Epithelial cell of prostate (primary cell): ENCODE measurements around the gene TRIM71.
"Not testable (repeated sequence)": the region's sequence is repeated elsewhere in the genome, so short reads cannot be mapped to it uniquely, and the experiment has no call there.

Experiments used
- DNase-seq: peaks from one replicate; pipeline ENCODE4 v3.0.0-alpha.2; 2011; ENCODE audit warnings: low read depth, low spot score
- H3K27ac ChIP-seq: fragments of 450-650 bp; 2 replicates; pipeline ENCODE4 v1.5.1; 2017; ENCODE audit warnings: mild to moderate bottlenecking

Gene TRIM71

DNA sequence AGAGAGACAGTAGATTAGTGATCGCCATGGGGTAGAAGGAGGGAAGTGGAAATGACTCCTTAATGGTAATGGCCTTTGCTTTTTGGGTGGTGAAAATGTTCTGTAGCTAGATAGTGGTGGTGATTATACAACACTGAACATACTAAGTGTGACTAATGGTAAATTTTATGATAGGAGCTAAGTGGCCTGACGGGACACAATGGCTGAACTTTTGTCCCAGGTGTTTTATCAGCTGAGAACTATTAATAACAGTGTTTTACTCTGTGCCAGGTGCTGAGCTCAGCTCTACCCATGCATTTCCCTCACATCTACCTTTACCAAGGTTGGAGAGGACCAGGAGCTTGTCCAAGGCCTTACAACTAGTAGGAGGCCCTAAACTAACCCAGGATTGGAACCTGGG, 66.8 kb downstream of the TRIM71 start:
- no peak for DNase-seq
- no peak overlapping the region for H3K27ac ChIP-seq

DNA sequence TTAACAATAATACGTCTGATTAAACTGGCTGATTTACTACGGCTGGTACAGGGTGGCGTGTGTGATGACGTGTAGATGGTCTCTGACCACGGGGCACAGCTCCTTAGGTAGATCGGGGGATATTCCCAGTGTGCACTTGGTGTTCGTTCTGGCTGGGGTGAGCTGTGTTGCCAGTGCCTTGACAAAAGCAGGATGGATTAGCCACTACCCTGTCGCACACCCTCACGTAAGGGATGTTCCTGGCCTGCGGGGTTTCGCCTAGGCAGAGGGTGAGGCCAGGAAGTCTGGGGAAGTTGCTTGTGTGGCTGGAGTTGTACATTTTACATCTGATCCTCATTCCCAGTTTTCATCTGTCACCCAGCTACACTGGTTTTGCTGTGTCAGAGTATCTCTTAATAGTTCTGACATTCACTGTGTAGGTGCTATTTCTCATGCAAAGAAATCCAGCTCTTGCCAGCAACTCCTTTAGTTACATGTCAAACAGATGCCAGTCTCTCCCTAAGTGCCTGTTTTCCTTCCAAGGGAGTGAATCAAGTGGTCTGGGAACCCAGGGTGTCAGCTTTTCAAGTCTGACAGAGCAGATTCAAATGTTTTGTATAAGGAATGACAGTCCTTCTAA, 67.6 kb downstream of the TRIM71 start:
- no peak overlapping the region for H3K27ac ChIP-seq
- DNase-seq: no peak

DNA sequence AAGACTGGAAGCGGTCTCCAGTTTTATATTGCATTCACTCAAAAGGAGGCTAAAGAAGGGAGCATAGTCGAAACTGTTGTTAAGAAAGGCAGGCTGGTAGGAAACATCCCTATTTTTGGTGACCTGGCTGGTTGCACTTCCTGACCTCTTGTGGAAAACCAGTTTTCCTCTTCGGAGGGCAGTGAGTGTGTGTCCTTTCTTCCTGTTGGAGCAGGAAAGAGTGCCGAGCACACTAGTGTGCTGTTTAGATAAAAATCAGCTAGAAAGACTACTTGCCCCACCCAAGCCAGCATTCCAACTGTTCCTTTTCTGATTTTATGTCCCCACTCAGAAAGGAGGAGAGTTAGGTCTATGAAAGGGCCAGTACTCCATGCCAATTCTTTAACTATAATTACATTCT, 68.5 kb downstream of the TRIM71 start:
- no peak overlapping the region for H3K27ac ChIP-seq
- no peak for DNase-seq

DNA sequence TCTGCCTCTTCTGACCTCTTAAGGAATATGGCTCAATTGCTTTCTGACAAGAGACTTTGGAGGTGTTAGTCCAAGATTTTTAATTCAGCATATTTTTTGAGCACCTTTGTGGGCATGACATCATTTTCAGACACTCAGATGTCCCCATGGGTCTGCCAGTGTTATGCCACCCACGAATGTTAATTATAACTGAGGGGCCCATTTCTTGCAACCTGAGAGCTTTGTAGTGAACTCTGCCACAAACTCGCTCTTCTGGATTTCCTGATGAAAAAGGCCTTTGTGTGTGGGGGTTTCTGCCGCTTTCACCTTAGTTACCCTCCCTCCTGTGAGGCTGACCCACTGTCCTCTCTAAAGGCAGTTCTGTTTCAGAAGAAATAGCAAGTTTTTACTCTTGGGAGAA, 69.1 kb downstream of the TRIM71 start:
- H3K27ac ChIP-seq: no peak overlapping the region
- DNase-seq: no peak

DNA sequence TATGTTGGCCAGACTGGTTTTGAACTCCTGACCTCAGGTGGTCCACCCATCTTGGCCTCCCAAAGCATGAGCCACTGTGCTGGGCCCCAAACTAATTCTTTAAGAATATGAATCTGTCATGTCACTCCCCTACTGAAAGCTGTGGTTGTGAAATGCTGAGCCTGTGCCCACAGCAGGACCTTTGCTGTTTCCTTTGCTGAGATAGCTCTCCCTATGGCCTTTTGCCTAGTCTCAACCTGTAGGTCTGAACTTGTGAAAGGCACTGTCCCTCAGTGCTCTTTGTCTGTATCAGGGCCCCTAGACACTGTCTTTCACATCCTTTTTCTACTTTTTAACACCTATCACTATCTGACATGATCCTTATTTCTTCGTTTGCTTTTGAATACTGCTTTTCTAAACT, 70.9 kb downstream of the TRIM71 start:
- no peak overlapping the region for H3K27ac ChIP-seq
- no peak for DNase-seq

DNA sequence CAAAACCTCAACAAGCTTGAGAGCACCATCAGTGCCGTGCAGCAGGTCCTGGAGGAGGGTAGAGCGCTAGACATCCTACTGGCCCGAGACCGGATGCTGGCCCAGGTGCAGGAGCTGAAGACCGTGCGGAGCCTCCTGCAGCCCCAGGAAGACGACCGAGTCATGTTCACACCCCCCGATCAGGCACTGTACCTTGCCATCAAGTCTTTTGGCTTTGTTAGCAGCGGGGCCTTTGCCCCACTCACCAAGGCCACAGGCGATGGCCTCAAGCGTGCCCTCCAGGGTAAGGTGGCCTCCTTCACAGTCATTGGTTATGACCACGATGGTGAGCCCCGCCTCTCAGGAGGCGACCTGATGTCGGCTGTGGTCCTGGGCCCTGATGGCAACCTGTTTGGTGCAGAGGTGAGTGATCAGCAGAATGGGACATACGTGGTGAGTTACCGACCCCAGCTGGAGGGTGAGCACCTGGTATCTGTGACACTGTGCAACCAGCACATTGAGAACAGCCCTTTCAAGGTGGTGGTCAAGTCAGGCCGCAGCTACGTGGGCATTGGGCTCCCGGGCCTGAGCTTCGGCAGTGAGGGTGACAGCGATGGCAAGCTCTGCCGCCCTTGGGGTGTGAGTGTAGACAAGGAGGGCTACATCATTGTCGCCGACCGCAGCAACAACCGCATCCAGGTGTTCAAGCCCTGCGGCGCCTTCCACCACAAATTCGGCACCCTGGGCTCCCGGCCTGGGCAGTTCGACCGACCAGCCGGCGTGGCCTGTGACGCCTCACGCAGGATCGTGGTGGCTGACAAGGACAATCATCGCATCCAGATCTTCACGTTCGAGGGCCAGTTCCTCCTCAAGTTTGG, 72.9 kb downstream of the TRIM71 start:
- H3K27ac ChIP-seq: no peak overlapping the region
- no peak for DNase-seq

DNA sequence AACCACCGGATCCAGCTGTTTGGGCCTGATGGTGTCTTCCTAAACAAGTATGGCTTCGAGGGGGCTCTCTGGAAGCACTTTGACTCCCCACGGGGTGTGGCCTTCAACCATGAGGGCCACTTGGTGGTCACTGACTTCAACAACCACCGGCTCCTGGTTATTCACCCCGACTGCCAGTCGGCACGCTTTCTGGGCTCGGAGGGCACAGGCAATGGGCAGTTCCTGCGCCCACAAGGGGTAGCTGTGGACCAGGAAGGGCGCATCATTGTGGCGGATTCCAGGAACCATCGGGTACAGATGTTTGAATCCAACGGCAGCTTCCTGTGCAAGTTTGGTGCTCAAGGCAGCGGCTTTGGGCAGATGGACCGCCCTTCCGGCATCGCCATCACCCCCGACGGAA, 73.6 kb downstream of the TRIM71 start:
- no peak overlapping the region for H3K27ac ChIP-seq

DNA sequence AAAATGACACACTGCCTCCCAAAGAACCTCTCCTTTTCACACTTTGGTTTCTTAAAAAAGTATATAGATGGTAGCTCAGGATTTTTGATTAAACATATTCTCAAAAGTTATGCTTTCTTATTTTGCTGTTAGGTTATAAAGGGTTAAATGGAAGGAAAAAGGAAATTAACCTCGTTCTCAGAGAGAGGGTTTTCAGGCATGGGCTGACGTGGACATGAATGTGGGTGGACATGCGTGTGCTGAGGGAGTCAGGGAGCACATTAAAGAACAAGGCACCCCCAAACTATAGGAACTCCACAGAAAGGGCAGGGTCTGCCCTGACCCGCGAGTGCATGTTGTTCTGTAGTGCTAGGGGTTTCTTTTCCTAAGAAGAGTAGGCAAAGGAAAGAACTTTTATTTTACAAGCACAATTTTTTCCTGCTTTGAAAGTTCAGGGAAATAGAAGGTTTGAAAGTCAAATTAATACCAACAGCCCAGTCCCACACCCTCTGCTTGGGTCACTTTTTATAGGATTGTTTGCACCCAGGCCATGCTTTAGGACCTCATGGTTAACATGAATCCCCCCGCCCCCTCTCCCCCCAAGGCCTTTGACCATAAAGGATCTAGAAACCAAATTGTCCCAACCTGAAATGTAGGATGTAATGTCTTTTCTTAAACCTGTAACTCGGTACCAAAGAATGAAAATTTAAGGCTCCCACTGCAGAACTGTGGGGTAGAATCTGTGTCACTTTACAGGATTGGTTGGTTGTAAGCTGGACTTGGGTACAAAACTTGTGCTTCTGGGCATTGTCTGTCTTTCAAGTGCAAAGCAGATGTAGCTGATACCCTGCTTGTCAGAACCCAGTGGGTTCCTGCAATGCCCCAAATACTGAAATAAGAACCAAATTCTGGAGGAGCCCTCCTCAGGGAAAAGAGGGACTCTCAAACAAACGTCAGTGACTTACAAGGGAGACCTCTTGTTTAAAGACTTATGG, 75.1 kb downstream of the TRIM71 start:
- DNase-seq: no peak

More for the DNA sequence above, 73.6 kb downstream of the TRIM71 start:
- DNase-seq: no peak

DNA sequence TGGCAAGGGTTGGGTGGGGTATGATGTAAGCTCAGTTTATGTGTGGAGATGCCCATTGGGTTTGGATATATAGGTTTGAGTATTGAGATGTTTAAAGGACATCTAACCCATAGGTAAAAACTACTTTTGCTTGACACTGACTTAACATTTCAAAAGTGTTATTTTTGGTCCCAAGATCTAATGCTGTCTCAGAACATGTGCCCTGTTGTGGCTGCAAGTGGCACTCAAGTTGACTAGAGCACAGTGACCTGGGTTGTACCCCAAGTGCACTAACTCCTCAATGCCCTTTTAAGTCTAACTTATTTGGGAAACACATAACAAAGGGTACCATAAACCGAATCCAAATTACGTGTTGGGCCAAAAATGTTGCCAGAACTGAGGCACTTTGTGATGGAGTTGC, 77.2 kb downstream of the TRIM71 start:
- no peak for DNase-seq

More for the DNA sequence above, 75.1 kb downstream of the TRIM71 start:
- H3K27ac ChIP-seq: no peak overlapping the region

DNA sequence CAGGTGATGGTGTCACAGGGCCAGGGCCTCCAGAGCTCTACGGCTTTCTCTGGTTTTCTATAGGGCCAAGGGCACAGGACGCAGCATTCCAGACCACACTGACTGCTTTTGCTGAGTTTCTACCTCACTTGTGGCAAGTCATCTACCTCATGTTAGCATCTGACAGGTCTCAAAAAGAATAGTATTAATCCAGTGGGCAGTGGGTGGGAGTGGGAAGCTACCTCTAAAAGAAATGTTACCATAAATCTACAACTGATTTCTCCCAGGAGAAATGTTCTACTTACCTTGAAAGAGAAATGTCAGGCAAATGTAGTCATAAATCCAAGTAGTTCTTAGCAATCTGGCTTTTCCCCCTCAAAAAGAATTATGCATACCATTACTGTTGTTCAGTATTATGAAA, 77.9 kb downstream of the TRIM71 start:
- DNase-seq: no peak
- H3K27ac ChIP-seq: no peak overlapping the region

More for the DNA sequence above, 77.2 kb downstream of the TRIM71 start:
- H3K27ac ChIP-seq: no peak overlapping the region

DNA sequence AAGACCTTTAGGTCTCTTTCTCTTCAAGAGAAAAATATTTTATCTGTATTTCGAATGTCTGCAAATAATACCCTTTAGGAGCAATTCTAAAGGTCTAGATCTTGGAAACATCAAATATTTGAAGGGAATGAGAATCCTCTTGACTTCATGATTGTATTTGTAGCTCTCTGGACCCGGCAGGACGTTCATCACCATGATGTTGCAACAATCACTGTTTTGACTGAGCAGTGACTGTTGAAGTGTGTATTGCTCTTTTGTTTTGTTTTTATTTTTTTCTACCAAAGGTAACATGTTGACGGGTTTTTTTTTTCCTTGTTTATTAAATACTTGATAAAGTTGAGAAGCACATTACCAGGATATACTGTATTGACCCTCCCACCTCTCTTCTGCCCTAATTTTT, 78.3 kb downstream of the TRIM71 start:
- DNase-seq: no peak
- H3K27ac ChIP-seq: no peak overlapping the region

DNA sequence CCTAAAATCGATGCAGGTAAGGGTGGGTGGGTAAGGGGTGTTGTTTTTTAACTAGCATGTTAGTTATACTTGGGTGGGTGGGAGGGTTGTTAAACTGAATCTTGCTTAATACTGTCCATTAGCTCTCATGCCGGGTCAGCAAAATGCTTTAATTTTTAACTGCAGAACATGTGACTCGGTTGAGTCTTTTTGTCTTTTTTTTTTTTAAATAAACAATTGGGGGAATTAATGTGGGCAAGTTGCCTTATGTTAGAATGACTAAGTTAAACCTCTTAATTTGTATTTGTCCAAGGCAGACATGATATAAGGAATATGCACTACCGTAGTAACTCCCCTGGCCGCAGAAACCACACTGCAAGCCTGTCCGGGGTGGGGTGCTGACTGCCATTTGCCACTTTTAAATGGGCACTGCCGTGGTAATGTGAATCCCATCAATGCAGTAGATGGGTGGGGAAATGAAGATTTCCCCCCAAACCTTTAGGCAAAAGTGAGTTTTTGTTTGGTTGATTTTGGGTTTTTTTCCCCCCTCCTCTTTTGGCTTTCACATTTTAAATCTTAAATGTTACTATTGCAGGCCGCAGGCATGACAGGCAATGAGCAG, 79.3 kb downstream of the TRIM71 start:
- no peak overlapping the region for H3K27ac ChIP-seq
- DNase-seq: no peak

DNA sequence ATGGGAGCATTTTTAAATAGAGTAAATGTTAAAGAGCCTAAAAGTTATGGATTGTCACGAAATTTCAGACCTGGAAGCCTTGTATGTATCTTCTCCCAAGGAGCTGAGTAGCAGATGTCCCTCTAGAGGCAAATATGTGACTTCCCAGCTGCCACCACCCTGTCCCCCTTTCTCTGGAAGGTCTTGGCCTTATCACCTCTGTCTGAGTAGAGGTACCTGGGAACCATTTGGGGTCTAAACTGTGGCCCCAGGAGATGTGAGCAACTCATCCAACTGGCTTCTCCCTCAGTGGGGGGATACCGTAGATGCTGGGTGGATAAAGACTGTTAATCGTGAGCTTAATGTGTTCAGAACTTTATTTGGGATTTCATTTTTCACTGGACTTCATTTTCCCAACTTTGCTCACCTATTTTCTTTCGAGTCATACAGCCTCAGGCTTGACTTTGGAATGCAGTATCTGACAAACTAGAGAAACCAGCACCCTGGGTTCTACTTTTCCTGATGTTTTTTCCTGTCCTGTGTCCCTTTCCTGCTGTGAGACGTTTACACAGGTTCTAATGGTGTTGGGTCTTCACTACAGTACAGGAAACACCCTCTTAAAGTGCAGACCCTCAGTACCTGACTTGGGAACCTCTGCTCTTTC, 80.3 kb downstream of the TRIM71 start:
- H3K27ac ChIP-seq: no peak overlapping the region
- DNase-seq: no peak

DNA sequence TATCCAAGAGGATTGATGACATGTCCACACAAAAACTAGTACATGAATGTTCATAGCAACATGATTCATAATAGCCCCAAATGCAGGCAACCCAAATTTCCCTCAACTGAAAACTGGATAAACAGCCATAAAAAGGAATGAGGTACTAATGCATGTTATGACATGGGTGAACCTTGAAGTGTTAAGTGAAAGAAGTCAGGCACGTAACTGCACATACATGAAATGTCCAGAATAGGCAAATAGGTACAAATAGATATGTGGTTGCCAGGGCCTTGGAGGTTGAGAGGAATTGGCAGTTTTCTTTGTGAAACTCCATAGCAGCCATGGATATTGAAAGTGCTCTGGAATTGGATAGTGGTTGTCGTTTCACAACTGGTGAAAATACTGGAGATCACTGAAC, 81.5 kb downstream of the TRIM71 start:
- H3K27ac ChIP-seq: no peak overlapping the region
- DNase-seq: no peak

DNA sequence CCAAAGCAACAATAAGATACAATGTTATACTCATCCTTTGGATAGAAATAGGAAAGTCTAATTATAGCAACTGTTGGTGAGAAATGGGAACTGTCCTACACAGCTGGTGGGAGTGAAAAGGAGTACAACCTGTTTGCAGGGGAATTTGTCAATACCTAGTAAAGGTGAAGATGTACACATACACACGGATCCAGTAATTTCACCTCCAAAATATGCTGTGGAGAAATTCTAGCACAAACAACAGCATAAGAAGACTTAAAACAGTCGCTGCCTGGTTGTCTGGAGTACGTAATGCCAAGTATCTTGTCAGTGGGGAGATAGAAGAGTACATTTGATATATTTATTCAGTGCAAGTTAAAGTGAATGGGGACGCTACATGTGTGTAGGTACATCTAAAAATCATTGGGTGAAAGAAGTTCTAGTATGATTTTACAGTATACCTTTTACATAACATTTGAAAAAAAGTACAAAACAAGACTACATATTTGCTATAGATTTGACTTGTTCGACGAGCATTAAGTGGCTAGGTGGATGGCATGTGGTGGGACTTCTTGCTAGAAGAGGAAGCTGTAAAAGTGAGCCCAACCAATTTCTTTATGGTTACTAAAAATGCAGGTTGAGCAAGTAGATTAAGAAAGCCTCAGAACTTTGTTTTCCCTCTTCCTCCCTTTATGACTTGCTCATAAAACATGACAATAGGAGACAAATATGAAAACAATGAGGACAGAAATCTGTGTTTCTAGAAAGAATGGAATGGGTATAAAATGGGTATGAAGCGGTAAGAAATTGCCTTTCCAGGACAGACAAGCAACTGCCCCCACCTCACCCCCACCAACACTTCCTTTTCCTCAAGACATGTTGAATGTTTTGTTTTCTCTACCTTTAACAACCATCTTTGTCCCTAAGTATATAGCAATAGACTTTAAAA, 83.5 kb downstream of the TRIM71 start:
- DNase-seq: no peak
- H3K27ac ChIP-seq: no peak overlapping the region

DNA sequence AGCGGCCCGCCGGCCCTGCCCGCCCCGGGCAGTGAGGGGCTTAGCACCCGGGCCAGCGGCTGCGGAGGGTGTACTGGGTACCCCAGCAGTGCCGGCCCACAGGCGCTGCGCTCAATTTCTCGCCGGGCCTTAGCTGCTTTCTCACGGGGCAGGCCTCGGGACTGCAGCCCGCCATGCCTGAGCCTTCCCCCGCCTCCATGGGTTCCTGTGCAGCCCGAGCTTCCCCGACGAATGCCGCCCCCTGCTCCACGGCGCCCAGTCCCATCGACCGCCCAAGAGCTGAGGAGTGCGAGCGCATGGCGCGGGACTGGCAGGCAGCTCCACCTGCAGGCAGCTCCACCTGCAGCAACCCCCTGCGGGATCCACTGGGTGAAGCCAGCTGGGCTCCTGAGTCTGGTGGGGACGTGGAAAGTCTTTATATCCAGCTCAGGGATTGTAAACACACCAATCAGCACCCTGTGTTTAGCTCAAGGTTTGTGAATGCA, 85.1 kb downstream of the TRIM71 start:
- H3K27ac ChIP-seq, DNase-seq: not testable (repeated sequence)

DNA sequence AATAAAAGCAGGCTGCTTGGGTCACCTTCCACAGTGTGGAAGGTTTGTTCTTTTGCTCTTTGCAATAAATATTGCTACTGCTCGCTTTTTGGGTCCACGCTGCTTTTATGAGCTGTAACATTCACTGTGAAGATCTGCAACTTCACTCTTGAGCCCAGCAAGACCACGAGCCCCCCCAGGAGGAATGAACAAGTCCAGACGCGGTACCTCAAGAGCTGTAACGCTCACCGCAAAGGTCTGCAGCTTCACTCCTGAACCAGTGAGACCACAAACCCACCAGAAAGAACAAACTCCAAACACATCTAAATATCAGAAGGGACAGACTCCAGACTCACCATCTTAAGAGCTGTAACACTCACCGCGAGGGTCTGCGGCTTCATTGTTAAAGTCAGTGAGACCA, 86.2 kb downstream of the TRIM71 start:
- DNase-seq: no peak
- no peak overlapping the region for H3K27ac ChIP-seq

DNA sequence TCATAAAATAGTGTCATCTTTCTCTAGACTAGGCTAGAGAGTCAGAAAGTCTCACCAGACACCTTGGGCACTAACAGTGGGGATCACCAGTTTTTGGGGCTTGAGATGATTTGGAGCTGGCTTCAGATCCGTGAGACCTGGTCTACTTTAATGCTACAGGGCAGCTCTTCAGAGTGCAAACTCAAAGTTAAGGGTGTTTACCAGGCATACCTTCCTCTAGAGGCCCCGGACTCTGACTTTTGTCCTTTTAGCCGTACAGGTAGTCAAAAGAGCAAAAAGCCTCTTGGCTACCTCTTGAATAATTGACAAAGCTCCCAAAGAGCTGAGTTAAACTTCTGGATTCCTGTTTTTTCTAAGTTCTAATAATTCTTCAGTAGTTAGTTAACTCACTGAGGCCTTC, 92.2 kb downstream of the TRIM71 start:
- no peak for DNase-seq
- no peak overlapping the region for H3K27ac ChIP-seq

DNA sequence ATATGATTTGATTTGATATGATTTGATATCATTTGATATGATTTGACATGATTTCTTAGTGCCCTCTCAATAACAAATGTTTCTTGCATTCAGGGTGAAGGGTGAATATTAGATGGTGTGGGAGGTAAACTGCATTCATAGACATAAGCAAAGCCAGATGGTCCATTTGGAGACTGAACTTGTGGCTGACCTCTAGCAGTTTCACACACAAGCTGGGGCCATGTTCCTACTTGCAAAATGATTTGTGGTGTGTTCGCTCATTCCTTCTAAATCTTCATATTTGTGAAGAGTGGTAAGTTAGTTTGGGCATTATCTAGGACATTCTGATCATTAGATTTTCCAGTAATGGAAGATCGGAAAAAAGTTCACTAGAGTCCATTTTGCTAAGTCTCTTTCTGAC, 93.2 kb downstream of the TRIM71 start:
- no peak overlapping the region for H3K27ac ChIP-seq
- DNase-seq: no peak
